ENCODE results near the gene OR5AC2.

DNA sequence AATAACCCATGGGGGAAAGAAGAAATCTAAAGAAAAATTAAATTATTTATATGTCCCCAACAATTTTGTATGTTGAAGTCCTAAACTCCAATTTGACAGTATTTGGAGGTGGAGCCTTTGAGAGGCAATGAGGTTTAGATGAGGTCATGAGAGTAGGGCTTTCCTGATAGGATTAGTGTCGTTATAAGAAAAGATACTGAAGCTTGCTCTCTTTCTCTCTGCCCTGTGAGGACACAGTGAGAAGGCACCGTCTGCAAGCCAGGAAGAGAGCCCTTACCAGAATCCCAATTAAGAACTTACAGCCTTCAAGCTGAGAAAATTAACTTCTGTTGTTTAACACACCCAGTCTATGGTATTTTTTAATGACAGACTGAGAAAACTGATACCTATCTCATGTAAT lies 16.1 kb upstream of the OR5AC2 start:
- TF ChIP-seq ESRRA (IDR thresholded peaks at IDR 0.05; ENCODE audit: borderline replicate concordance, low read length) = no peak
- TF ChIP-seq, protein P1, sequence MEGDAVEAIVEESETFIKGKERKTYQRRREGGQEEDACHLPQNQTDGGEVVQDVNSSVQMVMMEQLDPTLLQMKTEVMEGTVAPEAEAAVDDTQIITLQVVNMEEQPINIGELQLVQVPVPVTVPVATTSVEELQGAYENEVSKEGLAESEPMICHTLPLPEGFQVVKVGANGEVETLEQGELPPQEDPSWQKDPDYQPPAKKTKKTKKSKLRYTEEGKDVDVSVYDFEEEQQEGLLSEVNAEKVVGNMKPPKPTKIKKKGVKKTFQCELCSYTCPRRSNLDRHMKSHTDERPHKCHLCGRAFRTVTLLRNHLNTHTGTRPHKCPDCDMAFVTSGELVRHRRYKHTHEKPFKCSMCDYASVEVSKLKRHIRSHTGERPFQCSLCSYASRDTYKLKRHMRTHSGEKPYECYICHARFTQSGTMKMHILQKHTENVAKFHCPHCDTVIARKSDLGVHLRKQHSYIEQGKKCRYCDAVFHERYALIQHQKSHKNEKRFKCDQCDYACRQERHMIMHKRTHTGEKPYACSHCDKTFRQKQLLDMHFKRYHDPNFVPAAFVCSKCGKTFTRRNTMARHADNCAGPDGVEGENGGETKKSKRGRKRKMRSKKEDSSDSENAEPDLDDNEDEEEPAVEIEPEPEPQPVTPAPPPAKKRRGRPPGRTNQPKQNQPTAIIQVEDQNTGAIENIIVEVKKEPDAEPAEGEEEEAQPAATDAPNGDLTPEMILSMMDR (IDR thresholded peaks at IDR 0.05) = no peak
- TF ChIP-seq, protein P2, sequence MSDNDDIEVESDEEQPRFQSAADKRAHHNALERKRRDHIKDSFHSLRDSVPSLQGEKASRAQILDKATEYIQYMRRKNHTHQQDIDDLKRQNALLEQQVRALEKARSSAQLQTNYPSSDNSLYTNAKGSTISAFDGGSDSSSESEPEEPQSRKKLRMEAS (IDR thresholded peaks at IDR 0.05) = no peak
- TF ChIP-seq POLR2A (IDR thresholded peaks at IDR 0.05; ENCODE audit: low read length) = no peak
- no peak for TF ChIP-seq MAFK (IDR thresholded peaks at IDR 0.05; ENCODE audit: partially characterized antibody)

Measured in A549 (cell line).